Type B pancreatic cell (in vitro differentiated cells): ENCODE results near the gene IRF2BP1. TPM values are rescaled to one million over a fixed set of nuclear protein-coding genes. Genes with fewer than 3 reads are reported as not detected.

Experiments
- DNase-seq: peaks from one replicate; pipeline ENCODE4 v3.0.0; 2021; ENCODE audit warnings: mixed read lengths; ENCODE audit not compliant: unreplicated experiment; ENCODE audit errors: extremely low spot score
- H3K27ac Mint-ChIP-seq: 2 replicates; pipeline ENCODE4 v1.8.0; 2021; ENCODE audit warnings: mild to moderate bottlenecking, mixed read lengths
- H3K27me3 Mint-ChIP-seq: 2 replicates; pipeline ENCODE4 v1.8.0; 2021; ENCODE audit warnings: mixed read lengths
- H3K36me3 Mint-ChIP-seq: 2 replicates; pipeline ENCODE4 v1.8.0; 2021; ENCODE audit warnings: mixed read lengths
- H3K4me1 Mint-ChIP-seq: one replicate; pipeline ENCODE4 v1.8.0; 2021; ENCODE audit warnings: mixed read lengths; ENCODE audit not compliant: unreplicated experiment
- H3K4me3 Mint-ChIP-seq: 2 replicates; pipeline ENCODE4 v1.8.0; 2021; ENCODE audit warnings: mild to moderate bottlenecking, mixed read lengths
- H3K9me3 Mint-ChIP-seq: 2 replicates; pipeline ENCODE4 v1.8.0; 2021; ENCODE audit warnings: mixed read lengths
- total RNA-seq: library from RNA; stranded (reverse); gene quantifications from 2 replicates; pipeline ENCODE4 v1.2.1, GENCODE V29; 2021; ENCODE audit warnings: low replicate concordance
- TF ChIP-seq, protein P1 (sequence below): fragments of 200-600 bp; sonication (generic); conservative IDR thresholded peaks from 2 replicates; pipeline ENCODE4 v1.5.0; 2021; ENCODE audit warnings: antibody characterized with exemption, mild to moderate bottlenecking

IRF2BP1 gene
- total RNA-seq, 1 donor from 2014 or later = 32.2 TPM

DNA sequence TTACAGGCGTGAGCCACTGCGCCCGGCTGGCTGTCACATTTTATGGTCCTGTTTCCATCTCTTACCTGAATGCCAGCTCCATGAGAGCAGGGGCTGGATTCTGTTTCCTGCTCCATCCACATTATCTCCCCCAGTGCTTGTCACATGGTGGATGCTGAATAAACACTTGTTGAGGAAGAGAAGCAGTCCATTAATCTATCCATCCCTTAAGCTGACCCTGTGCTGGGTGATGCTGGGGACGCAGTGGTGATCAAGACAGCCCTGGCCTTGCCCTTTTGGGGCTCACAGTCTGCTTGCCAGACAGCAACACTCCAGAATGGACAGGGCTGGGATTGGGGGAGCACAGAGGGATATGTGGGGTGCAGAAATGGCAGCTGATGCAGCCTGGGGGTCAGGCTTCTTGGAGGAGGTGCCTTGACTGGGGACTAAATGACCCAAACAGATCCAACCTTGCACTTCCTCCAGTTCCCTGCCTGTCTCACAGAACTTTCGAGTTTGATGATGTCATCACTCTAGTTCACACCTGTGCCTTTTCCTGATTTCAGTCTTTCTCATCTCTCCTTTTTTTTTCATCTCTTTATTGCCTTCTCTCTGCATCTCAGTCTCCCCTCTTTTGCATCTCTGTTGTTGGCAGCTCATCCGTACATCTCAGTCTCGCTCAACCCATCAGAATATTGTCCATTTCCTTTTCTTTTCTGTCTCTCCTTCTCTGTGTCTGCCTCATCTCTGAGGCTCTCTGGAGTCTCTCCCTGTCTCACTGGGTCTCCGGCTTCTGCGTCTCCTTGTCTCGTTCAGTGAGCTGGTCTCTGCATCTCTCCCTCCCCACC is 4.6 kb downstream of the IRF2BP1 start:
- Mint-ChIP-seq H3K4me1 (peaks cover 37% of the 10 kb centered on the region), H3K36me3 (peaks cover 5% of the 10 kb centered on the region)

DNA sequence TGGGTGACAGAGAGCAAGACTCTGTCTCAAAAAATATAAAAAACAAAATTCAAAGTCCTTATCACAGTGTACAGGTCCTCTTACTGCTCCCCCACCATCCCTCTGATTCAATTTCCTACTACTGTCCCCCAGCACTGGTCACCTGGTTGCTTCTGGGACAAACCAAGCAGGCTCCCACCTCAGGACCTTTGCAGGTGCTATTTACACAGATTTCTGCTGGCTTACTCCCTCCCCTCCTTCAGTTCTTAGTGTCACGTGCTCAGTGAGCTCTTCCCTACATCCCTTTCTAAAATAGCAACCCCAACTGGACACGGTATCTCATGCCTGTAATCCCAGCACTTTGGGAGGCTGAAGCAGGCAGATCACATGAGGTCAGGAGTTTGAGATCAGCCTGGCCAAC is 6.0 kb downstream of the IRF2BP1 start:
- H3K27ac Mint-ChIP-seq = peak overlapping the region; percentile 15
- no peak for DNase-seq
- TF ChIP-seq, protein P1, sequence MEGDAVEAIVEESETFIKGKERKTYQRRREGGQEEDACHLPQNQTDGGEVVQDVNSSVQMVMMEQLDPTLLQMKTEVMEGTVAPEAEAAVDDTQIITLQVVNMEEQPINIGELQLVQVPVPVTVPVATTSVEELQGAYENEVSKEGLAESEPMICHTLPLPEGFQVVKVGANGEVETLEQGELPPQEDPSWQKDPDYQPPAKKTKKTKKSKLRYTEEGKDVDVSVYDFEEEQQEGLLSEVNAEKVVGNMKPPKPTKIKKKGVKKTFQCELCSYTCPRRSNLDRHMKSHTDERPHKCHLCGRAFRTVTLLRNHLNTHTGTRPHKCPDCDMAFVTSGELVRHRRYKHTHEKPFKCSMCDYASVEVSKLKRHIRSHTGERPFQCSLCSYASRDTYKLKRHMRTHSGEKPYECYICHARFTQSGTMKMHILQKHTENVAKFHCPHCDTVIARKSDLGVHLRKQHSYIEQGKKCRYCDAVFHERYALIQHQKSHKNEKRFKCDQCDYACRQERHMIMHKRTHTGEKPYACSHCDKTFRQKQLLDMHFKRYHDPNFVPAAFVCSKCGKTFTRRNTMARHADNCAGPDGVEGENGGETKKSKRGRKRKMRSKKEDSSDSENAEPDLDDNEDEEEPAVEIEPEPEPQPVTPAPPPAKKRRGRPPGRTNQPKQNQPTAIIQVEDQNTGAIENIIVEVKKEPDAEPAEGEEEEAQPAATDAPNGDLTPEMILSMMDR = no peak
- H3K9me3 Mint-ChIP-seq = no peaks in the 10 kb centered on the region
- H3K27me3 Mint-ChIP-seq = peaks cover 10% of the 10 kb centered on the region
- peaks cover 5% of the 10 kb centered on the region for H3K36me3 Mint-ChIP-seq
- no peak overlapping the region for H3K4me3 Mint-ChIP-seq
- peaks cover 37% of the 10 kb centered on the region for H3K4me1 Mint-ChIP-seq

More for the DNA sequence above, 4.6 kb downstream of the IRF2BP1 start:
- TF ChIP-seq, protein P1 = no peak
- Mint-ChIP-seq H3K27ac (peak overlapping the region; percentile 78), H3K4me3 (peak overlapping the region; percentile 94), H3K27me3 (peaks cover 5% of the 10 kb centered on the region), H3K9me3 (no peaks in the 10 kb centered on the region)
- DNase-seq = no peak

- H3K4me3 Mint-ChIP-seq = peak overlapping the region; percentile 51
- no peak for DNase-seq
- no peaks in the 10 kb centered on the region for H3K9me3 Mint-ChIP-seq
- H3K27me3 Mint-ChIP-seq = peaks cover 10% of the 10 kb centered on the region
- H3K36me3 Mint-ChIP-seq = peaks cover 5% of the 10 kb centered on the region
- peak overlapping the region; percentile 91 for H3K27ac Mint-ChIP-seq
- peaks cover 42% of the 10 kb centered on the region for H3K4me1 Mint-ChIP-seq
- TF ChIP-seq, protein P1 = no peak
Measured at GRCh38 chr19:45879055-45879454, 6.9 kb downstream of the IRF2BP1 start.

GRCh38 chr19:45878043-45878794 is 7.7 kb downstream of the IRF2BP1 start:
- Mint-ChIP-seq H3K27ac (peak overlapping the region; percentile 91), H3K4me3 (peak overlapping the region; percentile 60), H3K27me3 (peaks cover 10% of the 10 kb centered on the region), H3K4me1 (peaks cover 41% of the 10 kb centered on the region), H3K36me3 (peaks cover under 1% of the 10 kb centered on the region), H3K9me3 (no peaks in the 10 kb centered on the region)
- DNase-seq = no peak
- TF ChIP-seq, protein P1 = no peak

- TF ChIP-seq, protein P1 = no peak
- H3K4me3 Mint-ChIP-seq = peak overlapping the region; percentile 7
- peak; percentile 72 for DNase-seq
- H3K4me1 Mint-ChIP-seq = peaks cover 33% of the 10 kb centered on the region
- peak overlapping the region; percentile 20 for H3K27ac Mint-ChIP-seq
- no peaks in the 10 kb centered on the region for H3K36me3 Mint-ChIP-seq
- peaks cover 10% of the 10 kb centered on the region for H3K27me3 Mint-ChIP-seq
- no peaks in the 10 kb centered on the region for H3K9me3 Mint-ChIP-seq
Measured at GRCh38 chr19:45876411-45877197, 9.3 kb downstream of the IRF2BP1 start.
